Ishikawa (cell line): ENCODE results near the gene ANKRD24.

Source experiments
- FOXM1 ChIP-seq: IDR thresholded peaks from 2 replicates; pipeline ENCODE4 v1.6.1; 2012; ENCODE audit warnings: low read depth, borderline replicate concordance
- MAX ChIP-seq: IDR thresholded peaks from 2 replicates; pipeline ENCODE4 v1.6.1; 2012
- TAF1 ChIP-seq: IDR thresholded peaks from 2 replicates; pipeline ENCODE4 v1.6.1; 2012; ENCODE audit warnings: low read depth, mild to moderate bottlenecking
- YY1 ChIP-seq: IDR thresholded peaks from 2 replicates; pipeline ENCODE4 v1.6.1; 2012; ENCODE audit warnings: low read depth
- TF ChIP-seq, protein P1 (sequence below): IDR thresholded peaks from 2 replicates; pipeline ENCODE4 v1.6.1; 2012
- TF ChIP-seq, protein P2 (sequence below): IDR thresholded peaks from 2 replicates; pipeline ENCODE4 v1.6.1; 2012; ENCODE audit warnings: low read depth, mild to moderate bottlenecking

GRCh38 chr19:4177146-4177545, 5.3 kb upstream of the ANKRD24 start:
- TF ChIP-seq, protein P1, sequence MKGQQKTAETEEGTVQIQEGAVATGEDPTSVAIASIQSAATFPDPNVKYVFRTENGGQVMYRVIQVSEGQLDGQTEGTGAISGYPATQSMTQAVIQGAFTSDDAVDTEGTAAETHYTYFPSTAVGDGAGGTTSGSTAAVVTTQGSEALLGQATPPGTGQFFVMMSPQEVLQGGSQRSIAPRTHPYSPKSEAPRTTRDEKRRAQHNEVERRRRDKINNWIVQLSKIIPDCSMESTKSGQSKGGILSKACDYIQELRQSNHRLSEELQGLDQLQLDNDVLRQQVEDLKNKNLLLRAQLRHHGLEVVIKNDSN = no peak
- TF ChIP-seq FOXM1 = no peak
- no peak for TF ChIP-seq TAF1
- TF ChIP-seq YY1 = no peak
- no peak for TF ChIP-seq MAX
- TF ChIP-seq, protein P2, sequence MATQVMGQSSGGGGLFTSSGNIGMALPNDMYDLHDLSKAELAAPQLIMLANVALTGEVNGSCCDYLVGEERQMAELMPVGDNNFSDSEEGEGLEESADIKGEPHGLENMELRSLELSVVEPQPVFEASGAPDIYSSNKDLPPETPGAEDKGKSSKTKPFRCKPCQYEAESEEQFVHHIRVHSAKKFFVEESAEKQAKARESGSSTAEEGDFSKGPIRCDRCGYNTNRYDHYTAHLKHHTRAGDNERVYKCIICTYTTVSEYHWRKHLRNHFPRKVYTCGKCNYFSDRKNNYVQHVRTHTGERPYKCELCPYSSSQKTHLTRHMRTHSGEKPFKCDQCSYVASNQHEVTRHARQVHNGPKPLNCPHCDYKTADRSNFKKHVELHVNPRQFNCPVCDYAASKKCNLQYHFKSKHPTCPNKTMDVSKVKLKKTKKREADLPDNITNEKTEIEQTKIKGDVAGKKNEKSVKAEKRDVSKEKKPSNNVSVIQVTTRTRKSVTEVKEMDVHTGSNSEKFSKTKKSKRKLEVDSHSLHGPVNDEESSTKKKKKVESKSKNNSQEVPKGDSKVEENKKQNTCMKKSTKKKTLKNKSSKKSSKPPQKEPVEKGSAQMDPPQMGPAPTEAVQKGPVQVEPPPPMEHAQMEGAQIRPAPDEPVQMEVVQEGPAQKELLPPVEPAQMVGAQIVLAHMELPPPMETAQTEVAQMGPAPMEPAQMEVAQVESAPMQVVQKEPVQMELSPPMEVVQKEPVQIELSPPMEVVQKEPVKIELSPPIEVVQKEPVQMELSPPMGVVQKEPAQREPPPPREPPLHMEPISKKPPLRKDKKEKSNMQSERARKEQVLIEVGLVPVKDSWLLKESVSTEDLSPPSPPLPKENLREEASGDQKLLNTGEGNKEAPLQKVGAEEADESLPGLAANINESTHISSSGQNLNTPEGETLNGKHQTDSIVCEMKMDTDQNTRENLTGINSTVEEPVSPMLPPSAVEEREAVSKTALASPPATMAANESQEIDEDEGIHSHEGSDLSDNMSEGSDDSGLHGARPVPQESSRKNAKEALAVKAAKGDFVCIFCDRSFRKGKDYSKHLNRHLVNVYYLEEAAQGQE = no peak
